AG09319 (cell line): ENCODE results near the gene DET1.

Experiments used
- DNase-seq: peaks from one replicate; pipeline ENCODE4 v3.0.0-alpha.2; 2010; ENCODE audit warnings: low read depth; ENCODE audit errors: extremely low read depth
- CTCF ChIP-seq: IDR thresholded peaks from 2 replicates; pipeline ENCODE4 v1.5.1; 2011; ENCODE audit warnings: low read depth, mild to moderate bottlenecking, inconsistent platforms, low read length, moderate library complexity

Gene DET1

GRCh38 chr15:88546248-88547129 is at the start of gene DET1:
DET1 (minus strand) TSS chr15:88546681; CDS start chr15:88531705, 14,976 bp downstream.
- TF ChIP-seq CTCF, result peak; percentile 84
- DNase-seq, result peak; percentile 83

GRCh38 chr15:88591384-88591783 is 44.9 kb upstream of the DET1 start:
- no peak for DNase-seq
- TF ChIP-seq CTCF, result no peak

DNA sequence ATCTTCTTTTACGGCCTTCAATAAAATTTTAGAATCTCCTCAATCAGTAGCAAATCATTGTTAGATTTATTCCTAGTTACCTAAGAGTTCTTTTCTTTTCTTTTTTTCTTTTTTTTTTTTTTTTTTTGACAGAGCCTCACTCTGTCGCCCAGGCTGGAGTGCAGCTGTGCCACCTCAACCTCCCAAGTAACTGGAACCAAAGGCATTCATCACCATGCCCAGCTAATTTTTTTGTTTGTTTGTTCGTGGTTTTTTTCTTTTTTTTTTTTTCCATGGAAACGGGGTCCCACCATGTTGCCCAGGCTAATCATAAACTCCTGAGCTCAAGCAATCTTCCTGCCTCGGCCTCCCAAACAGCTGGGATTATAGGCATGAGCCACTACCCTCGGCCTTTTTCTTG is 44.3 kb upstream of the DET1 start:
- DNase-seq, result no peak
- TF ChIP-seq CTCF, result no peak

DNA sequence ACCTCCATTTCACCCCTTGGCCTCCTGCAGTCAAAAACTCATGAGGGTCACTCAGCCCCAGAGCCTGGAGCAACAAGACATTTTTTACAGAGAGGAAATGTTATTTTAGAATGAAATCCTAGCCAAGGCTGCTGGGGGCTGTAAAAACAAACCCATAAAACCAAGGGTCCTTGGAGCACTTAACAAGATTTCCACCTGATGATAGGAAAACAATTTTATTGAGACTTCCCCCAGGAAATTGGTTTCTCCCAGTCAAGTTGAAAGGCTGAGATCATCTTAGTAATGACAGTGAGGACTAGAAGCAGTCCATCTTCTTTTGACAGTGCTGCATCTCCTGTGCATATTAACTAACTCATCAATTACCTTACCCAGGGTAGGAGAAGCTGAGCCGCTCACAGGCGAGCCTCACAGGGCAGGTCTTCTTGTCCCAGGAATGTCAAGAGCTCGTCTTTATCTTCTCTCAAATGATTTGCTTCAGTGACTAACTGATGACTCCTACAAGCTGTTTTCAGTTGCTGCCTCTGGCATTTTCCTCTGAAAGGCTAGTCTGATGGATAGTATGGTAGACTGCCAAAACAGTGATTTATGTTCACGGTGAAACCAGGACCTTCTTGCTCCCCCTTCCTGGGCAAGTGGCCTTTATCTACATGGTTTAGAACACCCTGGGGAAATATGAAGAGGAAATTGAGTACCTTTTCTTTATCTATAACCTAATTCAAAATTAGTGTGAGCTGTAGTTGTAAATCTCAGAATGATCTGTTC is 40.1 kb upstream of the DET1 start:
- no peak for DNase-seq
- no peak for TF ChIP-seq CTCF

- DNase-seq, result no peak
- no peak for TF ChIP-seq CTCF
These were observed 34.1 kb upstream of the DET1 start for GRCh38 chr15:88580532-88580931.

DNA sequence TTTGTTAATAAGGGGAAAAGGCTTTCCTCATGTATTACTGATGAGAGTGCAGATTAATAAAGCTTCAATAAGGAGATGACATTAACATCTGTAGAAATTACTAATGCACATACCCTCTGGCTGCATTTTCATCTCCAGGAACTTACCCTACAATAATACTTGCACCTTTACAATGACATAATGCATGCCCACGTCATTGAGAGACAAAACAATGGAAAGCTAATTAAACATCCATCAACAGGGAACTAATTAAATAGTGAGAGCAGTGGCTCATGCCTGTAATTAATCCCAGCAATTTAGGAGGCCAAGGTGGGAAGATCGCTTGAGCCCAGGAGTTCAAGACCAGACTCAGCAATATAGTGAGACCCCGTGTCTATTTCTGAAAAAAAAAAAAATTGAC is 32.8 kb upstream of the DET1 start:
- DNase-seq, result no peak
- TF ChIP-seq CTCF, result no peak

DNA sequence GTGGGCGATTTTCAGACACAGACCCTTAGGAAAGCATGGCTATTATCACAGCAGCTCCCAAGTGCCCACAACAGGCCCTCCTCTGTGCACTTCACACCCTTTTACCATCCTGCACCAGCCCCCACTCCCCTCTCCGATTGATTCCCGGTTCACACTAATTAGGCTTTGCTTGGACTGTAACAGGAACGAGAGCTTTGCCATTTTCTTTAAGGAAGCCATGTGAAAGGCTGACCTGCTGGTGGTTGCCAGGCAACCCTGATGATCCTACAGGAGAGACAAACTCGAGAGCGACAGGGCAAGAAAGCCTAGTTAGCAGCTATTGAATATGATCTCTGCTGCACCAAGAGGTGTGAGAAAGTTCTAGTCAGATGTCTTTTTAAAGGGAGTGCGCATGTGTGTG is 28.2 kb upstream of the DET1 start:
- TF ChIP-seq CTCF, result no peak
- no peak for DNase-seq
